CD14-positive monocyte (primary cell): ENCODE data around the gene HEBP1. TPM values are rescaled to one million over a fixed set of nuclear protein-coding genes. Genes with fewer than 3 reads are reported as not detected.

ENCODE experiments used
- DNase-seq, 3 donors: peaks; one replicate each; pipeline ENCODE4 v3.0.0-alpha.2; 2011 to 2022
- H2AFZ ChIP-seq: 2 replicates; pipeline ENCODE4 v1.6.0; 2012; ENCODE audit warnings: mild to moderate bottlenecking, low read depth, low read length, inconsistent platforms; ENCODE audit not compliant: insufficient read depth, poor library complexity, severe bottlenecking
- H3K27ac ChIP-seq, 2 donors: 1 replicate in 1 of 2; 2 replicates in 1 of 2; pipeline ENCODE4 v1.5.1; 2012 to 2013; ENCODE audit warnings: low read length in 2 of 2, control low read depth in 1 of 2, inconsistent platforms in 1 of 2, low read depth in 1 of 2, mild to moderate bottlenecking in 1 of 2
- H3K27me3 ChIP-seq, 2 donors: one replicate each; pipeline versions ENCODE4 v1.6.0 to v1.6.1; 2011 to 2013; ENCODE audit warnings: low read length in 2 of 2; ENCODE audit not compliant: control insufficient read depth in 2 of 2, insufficient read depth in 2 of 2
- H3K36me3 ChIP-seq, 2 donors: replicated peaks in 1 of 2; 1 replicate in 1 of 2; 2 replicates in 1 of 2; pipeline versions ENCODE4 v1.5.1 to v1.6.1; 2012 to 2013; ENCODE audit warnings: low read length in 2 of 2, control low read depth in 1 of 2, inconsistent platforms in 1 of 2, mild to moderate bottlenecking in 1 of 2; ENCODE audit not compliant: insufficient read depth in 2 of 2, control insufficient read depth in 1 of 2
- H3K4me1 ChIP-seq, 2 donors: 1 replicate in 1 of 2; 2 replicates in 1 of 2; pipeline versions ENCODE4 v1.5.1 to v1.6.1; 2012 to 2013; ENCODE audit warnings: low read length in 2 of 2, control low read depth in 1 of 2, inconsistent platforms in 1 of 2, mild to moderate bottlenecking in 1 of 2, moderate library complexity in 1 of 2; ENCODE audit not compliant: insufficient read depth in 2 of 2, control insufficient read depth in 1 of 2
- H3K4me2 ChIP-seq: replicated peaks from 2 replicates; pipeline ENCODE3; 2012; ENCODE audit warnings: low read length, moderate library complexity, mild to moderate bottlenecking; ENCODE audit not compliant: poor library complexity, severe bottlenecking; ENCODE audit errors: extremely low read depth
- H3K4me3 ChIP-seq, 3 experiments: fragments of 200-600 bp in 1 of 3; sonication (generic) in 1 of 3; replicated peaks in 1 of 3; 1 replicate in 2 of 3; 2 replicates in 1 of 3; pipeline ENCODE4 v1.5.1; 2011 to 2013; ENCODE audit warnings: low read length in 3 of 3, mild to moderate bottlenecking in 3 of 3, control low read depth in 2 of 3, low read depth in 2 of 3, inconsistent platforms in 1 of 3, moderate library complexity in 1 of 3
- H3K79me2 ChIP-seq: 2 replicates; pipeline ENCODE4 v1.6.0; 2012; ENCODE audit warnings: mild to moderate bottlenecking, control low read depth, inconsistent platforms, low read length, moderate library complexity; ENCODE audit not compliant: insufficient read depth
- H3K9ac ChIP-seq: 2 replicates; pipeline ENCODE4 v1.6.0; 2017; ENCODE audit warnings: low read length, mild to moderate bottlenecking; ENCODE audit not compliant: insufficient read depth, poor library complexity, severe bottlenecking
- H3K9me3 ChIP-seq, 2 donors: replicated peaks in 1 of 2; 1 replicate in 1 of 2; 2 replicates in 1 of 2; pipeline versions ENCODE4 v1.5.1 to v1.6.1; 2012 to 2013; ENCODE audit warnings: low read length in 2 of 2, control low read depth in 1 of 2; ENCODE audit not compliant: control insufficient read depth in 1 of 2, insufficient read depth in 1 of 2
- H4K20me1 ChIP-seq: 2 replicates; pipeline ENCODE4 v1.6.0; 2012; ENCODE audit warnings: mild to moderate bottlenecking, low read length, control low read depth, moderate library complexity; ENCODE audit not compliant: insufficient read depth
- H3K27ac Mint-ChIP-seq, 7 donors: one replicate each; pipeline ENCODE4 v1.8.0; 2020; ENCODE audit warnings: mild to moderate bottlenecking in 7 of 7, mixed read lengths in 7 of 7, moderate library complexity in 6 of 7, inconsistent platforms in 2 of 7
- H3K27me3 Mint-ChIP-seq, 3 donors: one replicate each; pipeline ENCODE4 v1.8.0; 2021 to 2022; ENCODE audit warnings: low read depth in 3 of 3, mild to moderate bottlenecking in 3 of 3, mixed read lengths in 3 of 3, moderate library complexity in 3 of 3, inconsistent platforms in 1 of 3
- H3K36me3 Mint-ChIP-seq, 2 donors: one replicate each; pipeline ENCODE4 v1.8.0; 2020; ENCODE audit warnings: mixed read lengths in 2 of 2, inconsistent platforms in 1 of 2, mild to moderate bottlenecking in 1 of 2
- H3K4me1 Mint-ChIP-seq: one replicate; pipeline ENCODE4 v1.8.0; 2020; ENCODE audit warnings: mild to moderate bottlenecking, mixed read lengths
- H3K4me3 Mint-ChIP-seq, 2 donors: one replicate each; pipeline ENCODE4 v1.8.0; 2020; ENCODE audit warnings: mild to moderate bottlenecking in 2 of 2, mixed read lengths in 2 of 2, moderate library complexity in 1 of 2
- H3K9me3 Mint-ChIP-seq, 7 donors: one replicate each; pipeline ENCODE4 v1.8.0; 2020 to 2022; ENCODE audit warnings: mixed read lengths in 7 of 7, mild to moderate bottlenecking in 6 of 7, moderate library complexity in 6 of 7, inconsistent platforms in 2 of 7
- WGBS: methylation state at CpG from one replicate; pipeline ENCODE4 v1.1.5; 2013; ENCODE audit warnings: missing lambda C conversion rate; ENCODE audit not compliant: insufficient coverage; 5-methylcytosine and 5-hydroxymethylcytosine counted together
- intact Hi-C, 2 donors: fragments of 100-400 bp; cut with micrococcal nuclease; formaldehyde crosslinking; loops; one replicate each; pipeline versions ENCODE4 v1.15.0 to v1.15.1; 2023
- polyA plus RNA-seq, 3 donors: library from polyadenylated mRNA; depleted of rRNA in 1 of 3; unstranded in 2 of 3; stranded (reverse) in 1 of 3; fragments of 300-500 nt in 2 of 3; fragments of >200 nt in 1 of 3; fragmentation: Illumina TruSeq in 2 of 3; gene quantifications; 1 replicate in 2 of 3; 2 replicates in 1 of 3; pipeline ENCODE4 v1.2.3, GENCODE V29; 2012 to 2021
- TF ChIP-seq, protein P1 (sequence below): fragments of 200-600 bp; IDR thresholded peaks from one replicate; pipeline ENCODE4 v1.8.0; 2022; ENCODE audit warnings: antibody characterized with exemption, mild to moderate bottlenecking

The HEBP1 gene
- polyA plus RNA-seq, 3 donors, result 33.4 to 89.3 (median 71.3) TPM

DNA sequence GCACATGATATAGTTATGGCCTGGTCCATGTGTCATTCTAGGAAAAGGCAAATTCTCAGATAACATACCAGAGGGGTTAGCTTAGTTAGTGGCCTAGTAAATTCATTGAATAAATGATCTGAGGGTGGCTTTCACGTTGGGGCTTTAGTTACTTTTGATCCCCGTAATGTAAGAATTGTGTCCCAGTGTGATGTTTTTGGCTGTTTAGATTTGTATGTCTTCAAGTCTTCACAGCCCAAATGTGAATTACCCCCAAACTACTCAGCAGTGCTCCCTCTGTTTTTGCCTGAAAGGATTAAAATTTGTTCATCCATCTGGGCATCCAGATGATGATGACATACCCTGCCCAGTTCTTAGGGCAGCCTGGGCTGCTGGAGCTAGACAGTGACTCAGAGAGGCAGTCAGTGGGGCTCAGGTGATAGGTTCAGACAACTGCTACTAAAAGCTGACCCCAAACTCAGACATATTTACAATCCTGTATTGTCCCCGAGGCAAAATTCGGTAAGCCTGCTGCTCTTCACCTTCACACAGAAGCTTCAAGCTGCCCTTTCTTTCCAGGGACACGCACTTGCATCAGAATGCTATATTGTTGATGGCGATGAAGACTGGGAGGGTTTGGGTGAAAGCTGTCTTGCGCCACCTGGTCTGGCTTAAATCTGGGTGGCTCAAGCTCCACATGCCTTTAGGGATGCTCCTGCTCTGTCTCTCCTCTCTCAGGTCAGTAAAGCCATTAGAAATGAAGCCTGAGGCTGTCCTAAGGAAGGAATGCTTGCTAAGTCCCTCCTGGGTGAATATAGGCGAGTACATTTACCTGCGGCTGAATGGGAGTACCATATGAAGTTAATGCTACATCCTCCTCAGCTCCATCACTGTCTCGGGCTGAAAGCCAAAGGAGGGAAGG, 58.4 kb downstream of the HEBP1 start:
- no peaks in the 10 kb centered on the region for H3K36me3 Mint-ChIP-seq
- H3K27me3 Mint-ChIP-seq, result peaks cover 2 to 10% (median 3%) of the 10 kb centered on the region in 3 donors
- Histone ChIP-seq H3K9ac (no peak overlapping the region), H4K20me1 (no peaks in the 10 kb centered on the region), H3K36me3 (no peaks in the 10 kb centered on the region), H3K4me1 (no peaks in the 10 kb centered on the region), H2AFZ (no peak overlapping the region), H3K27ac (no peak overlapping the region), H3K79me2 (no peaks in the 10 kb centered on the region), H3K4me3 (no peak overlapping the region), H3K4me2 (no peak overlapping the region), H3K9me3 (no peaks in the 10 kb centered on the region), H3K27me3 (no peaks in the 10 kb centered on the region)
- TF ChIP-seq, protein P1, sequence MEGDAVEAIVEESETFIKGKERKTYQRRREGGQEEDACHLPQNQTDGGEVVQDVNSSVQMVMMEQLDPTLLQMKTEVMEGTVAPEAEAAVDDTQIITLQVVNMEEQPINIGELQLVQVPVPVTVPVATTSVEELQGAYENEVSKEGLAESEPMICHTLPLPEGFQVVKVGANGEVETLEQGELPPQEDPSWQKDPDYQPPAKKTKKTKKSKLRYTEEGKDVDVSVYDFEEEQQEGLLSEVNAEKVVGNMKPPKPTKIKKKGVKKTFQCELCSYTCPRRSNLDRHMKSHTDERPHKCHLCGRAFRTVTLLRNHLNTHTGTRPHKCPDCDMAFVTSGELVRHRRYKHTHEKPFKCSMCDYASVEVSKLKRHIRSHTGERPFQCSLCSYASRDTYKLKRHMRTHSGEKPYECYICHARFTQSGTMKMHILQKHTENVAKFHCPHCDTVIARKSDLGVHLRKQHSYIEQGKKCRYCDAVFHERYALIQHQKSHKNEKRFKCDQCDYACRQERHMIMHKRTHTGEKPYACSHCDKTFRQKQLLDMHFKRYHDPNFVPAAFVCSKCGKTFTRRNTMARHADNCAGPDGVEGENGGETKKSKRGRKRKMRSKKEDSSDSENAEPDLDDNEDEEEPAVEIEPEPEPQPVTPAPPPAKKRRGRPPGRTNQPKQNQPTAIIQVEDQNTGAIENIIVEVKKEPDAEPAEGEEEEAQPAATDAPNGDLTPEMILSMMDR, result no peak
- H3K4me3 Mint-ChIP-seq, result no peak overlapping the region
- DNase-seq, result no peak
- intact Hi-C loops, result no loop called here
- WGBS, result 93% methylated on average over 4 of the region's 10 CpGs
- no peaks in the 10 kb centered on the region for H3K4me1 Mint-ChIP-seq
- no peak overlapping the region for H3K27ac Mint-ChIP-seq
- no peaks in the 10 kb centered on the region for H3K9me3 Mint-ChIP-seq

DNA sequence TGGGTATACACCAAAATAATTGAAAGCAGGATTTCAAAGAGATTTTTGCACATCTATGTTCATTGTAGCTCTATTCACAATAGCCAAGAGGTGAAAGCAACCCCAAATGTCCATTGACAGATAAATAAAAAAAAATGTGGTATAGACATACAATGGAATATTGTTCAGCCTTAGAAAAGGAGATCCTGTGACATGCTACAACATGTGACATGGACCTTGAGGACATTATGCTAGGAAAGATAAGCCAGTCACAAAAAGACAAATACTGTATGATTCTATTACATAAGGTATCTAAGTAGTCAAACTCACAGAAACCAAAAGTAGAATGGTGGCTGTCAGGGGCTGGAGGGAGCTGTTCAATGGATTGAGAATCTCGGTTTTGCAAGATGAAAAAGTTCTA, 60.2 kb downstream of the HEBP1 start:
- Histone ChIP-seq H3K9ac (no peak overlapping the region), H4K20me1 (no peaks in the 10 kb centered on the region), H3K4me2 (no peak overlapping the region), H3K4me3 (no peak overlapping the region), H3K36me3 (no peaks in the 10 kb centered on the region), H3K79me2 (no peaks in the 10 kb centered on the region), H3K9me3 (no peaks in the 10 kb centered on the region), H2AFZ (no peak overlapping the region), H3K27ac (no peak overlapping the region), H3K4me1 (no peaks in the 10 kb centered on the region), H3K27me3 (no peaks in the 10 kb centered on the region)
- no CpG with 5 or more reads among the region's 1 CpG for WGBS
- H3K4me3 Mint-ChIP-seq, result no peak overlapping the region
- no peaks in the 10 kb centered on the region for H3K36me3 Mint-ChIP-seq
- H3K27ac Mint-ChIP-seq, result no peak overlapping the region
- H3K9me3 Mint-ChIP-seq, result no peaks in the 10 kb centered on the region
- DNase-seq, result no peak
- no peaks in the 10 kb centered on the region for H3K4me1 Mint-ChIP-seq
- intact Hi-C loops, result no loop called here
- peaks cover 1 to 4% (median 2%) of the 10 kb centered on the region in 3 donors for H3K27me3 Mint-ChIP-seq
- TF ChIP-seq, protein P1, result no peak
